Activated CD8-positive, alpha-beta memory T cell treated with anti-CD3 and anti-CD28 coated beads, Interleukin-2, amount 10 ng/mL, durations not matched to agents 7 days and 5 days (primary cell): ENCODE measurements around the gene B4GALT2. TPM values are rescaled to one million over a fixed set of nuclear protein-coding genes. Genes with fewer than 3 reads are reported as not detected.

Source experiments
- ATAC-seq: fragments of 150-1000 bp; cut with Tn5 transposase; one replicate; pipeline ENCODE4 v1.10.0; 2021; ENCODE audit warnings: moderate library complexity
- CTCF ChIA-PET: fragments of 350-600 bp; sonication (Branson Sonifier 250); formaldehyde crosslinking; loops from one replicate; lab custom pipeline; 2021; ENCODE audit warnings: antibody characterized with exemption; lab: Charles Lee
- DNase-seq: peaks from one replicate; pipeline ENCODE4 v3.0.0-alpha.2; 2020
- H3K27ac Mint-ChIP-seq: one replicate; pipeline ENCODE4 v1.8.0; 2021; ENCODE audit warnings: mild to moderate bottlenecking, mixed read lengths
- H3K27me3 Mint-ChIP-seq: one replicate; pipeline ENCODE4 v1.8.0; 2021; ENCODE audit warnings: mixed read lengths
- H3K36me3 Mint-ChIP-seq: one replicate; pipeline ENCODE4 v1.8.0; 2021; ENCODE audit warnings: mild to moderate bottlenecking, mixed read lengths
- H3K4me1 Mint-ChIP-seq: one replicate; pipeline ENCODE4 v1.8.0; 2021; ENCODE audit warnings: mixed read lengths
- H3K4me3 Mint-ChIP-seq: one replicate; pipeline ENCODE4 v1.8.0; 2021; ENCODE audit warnings: mild to moderate bottlenecking, moderate library complexity, mixed read lengths
- H3K9me3 Mint-ChIP-seq: one replicate; pipeline ENCODE4 v1.8.0; 2022; ENCODE audit warnings: low read depth, mixed read lengths
- total RNA-seq, 2 experiments: library from RNA; stranded (reverse); gene quantifications; one replicate each; pipeline ENCODE4 v1.2.3, GENCODE V29; 2021

B4GALT2 gene
- total RNA-seq, 2 experiments from 2014 or later = 20.1 to 25.5 TPM

GRCh38 chr1:43996733-43997115 lies 17.7 kb downstream of the B4GALT2 start:
- CTCF ChIA-PET = no interaction called here
- DNase-seq (no peak), ATAC-seq (no peak)
- H3K27me3 Mint-ChIP-seq = no peaks in the 10 kb centered on the region
- peaks cover 20% of the 10 kb centered on the region for H3K4me1 Mint-ChIP-seq
- no peaks in the 10 kb centered on the region for H3K36me3 Mint-ChIP-seq
- no peak overlapping the region for H3K27ac Mint-ChIP-seq
- no peaks in the 10 kb centered on the region for H3K9me3 Mint-ChIP-seq
- no peak overlapping the region for H3K4me3 Mint-ChIP-seq

GRCh38 chr1:43997295-43997999 lies 18.4 kb downstream of the B4GALT2 start:
- no peak overlapping the region for H3K4me3 Mint-ChIP-seq
- no peak for ATAC-seq
- H3K36me3 Mint-ChIP-seq = no peaks in the 10 kb centered on the region
- CTCF ChIA-PET = no interaction called here
- H3K9me3 Mint-ChIP-seq = no peaks in the 10 kb centered on the region
- no peaks in the 10 kb centered on the region for H3K27me3 Mint-ChIP-seq
- DNase-seq = no peak
- peaks cover 14% of the 10 kb centered on the region for H3K4me1 Mint-ChIP-seq
- no peak overlapping the region for H3K27ac Mint-ChIP-seq

- Mint-ChIP-seq H3K27me3 (no peaks in the 10 kb centered on the region), H3K4me1 (peaks cover 10% of the 10 kb centered on the region), H3K9me3 (no peaks in the 10 kb centered on the region), H3K27ac (no peak overlapping the region), H3K4me3 (no peak overlapping the region), H3K36me3 (no peaks in the 10 kb centered on the region)
- DNase-seq = no peak
- no peak for ATAC-seq
- CTCF ChIA-PET = no interaction called here
Observed at GRCh38 chr1:43998000-43998378, 19.0 kb downstream of the B4GALT2 start.

GRCh38 chr1:43999455-43999854 lies 20.4 kb downstream of the B4GALT2 start:
- CTCF ChIA-PET = interaction anchor here (2.9 to 8.9 kb wide), 2 partner anchors 36 to 48 kb away, joined by 9 to 115 read pairs; no protein-coding TSS in a partner anchor
- H3K27ac Mint-ChIP-seq = no peak overlapping the region
- no peaks in the 10 kb centered on the region for H3K9me3 Mint-ChIP-seq
- H3K27me3 Mint-ChIP-seq = no peaks in the 10 kb centered on the region
- no peaks in the 10 kb centered on the region for H3K36me3 Mint-ChIP-seq
- H3K4me3 Mint-ChIP-seq = no peak overlapping the region
- peaks cover 10% of the 10 kb centered on the region for H3K4me1 Mint-ChIP-seq
- no peak for DNase-seq
- no peak for ATAC-seq

GRCh38 chr1:44000122-44000665 lies 21.2 kb downstream of the B4GALT2 start:
- H3K27ac Mint-ChIP-seq = no peak overlapping the region
- H3K4me1 Mint-ChIP-seq = peaks cover 7% of the 10 kb centered on the region
- no peak for DNase-seq
- ATAC-seq = no peak
- H3K36me3 Mint-ChIP-seq = no peaks in the 10 kb centered on the region
- no peak overlapping the region for H3K4me3 Mint-ChIP-seq
- no peaks in the 10 kb centered on the region for H3K27me3 Mint-ChIP-seq
- CTCF ChIA-PET = interaction anchor here (2.9 to 8.9 kb wide), 2 partner anchors 36 to 47 kb away, joined by 9 to 115 read pairs; no protein-coding TSS in a partner anchor
- no peaks in the 10 kb centered on the region for H3K9me3 Mint-ChIP-seq

GRCh38 chr1:44002165-44002564 lies 23.2 kb downstream of the B4GALT2 start:
- Mint-ChIP-seq H3K9me3 (no peaks in the 10 kb centered on the region), H3K27ac (no peak overlapping the region), H3K36me3 (no peaks in the 10 kb centered on the region), H3K27me3 (no peaks in the 10 kb centered on the region), H3K4me3 (no peak overlapping the region), H3K4me1 (peaks cover 7% of the 10 kb centered on the region)
- DNase-seq (no peak), ATAC-seq (no peak)
- CTCF ChIA-PET = interaction anchor here (1.0 to 8.9 kb wide), 4 partner anchors 27 to 67 kb away, joined by 3 to 115 read pairs (median 7); partner anchors contain the start of gene ATP6V0B

GRCh38 chr1:44002606-44003157 lies 23.7 kb downstream of the B4GALT2 start:
- Mint-ChIP-seq H3K36me3 (no peaks in the 10 kb centered on the region), H3K27ac (no peak overlapping the region), H3K4me3 (no peak overlapping the region), H3K9me3 (no peaks in the 10 kb centered on the region), H3K4me1 (peaks cover 7% of the 10 kb centered on the region), H3K27me3 (no peaks in the 10 kb centered on the region)
- CTCF ChIA-PET = interaction anchor here (1.0 to 8.9 kb wide), 4 partner anchors 28 to 68 kb away, joined by 3 to 115 read pairs (median 7); partner anchors contain the start of gene ATP6V0B
- ATAC-seq (no peak), DNase-seq (no peak)

GRCh38 chr1:44008259-44008658 lies 29.2 kb downstream of the B4GALT2 start:
- H3K9me3 Mint-ChIP-seq = no peaks in the 10 kb centered on the region
- H3K4me1 Mint-ChIP-seq = peaks cover 4% of the 10 kb centered on the region
- DNase-seq (no peak), ATAC-seq (no peak)
- H3K27ac Mint-ChIP-seq = no peak overlapping the region
- H3K4me3 Mint-ChIP-seq = no peak overlapping the region
- CTCF ChIA-PET = interaction anchor here (4.1 to 8.9 kb wide), 2 partner anchors 27 to 40 kb away, joined by 60 to 115 read pairs; no protein-coding TSS in a partner anchor
- no peaks in the 10 kb centered on the region for H3K27me3 Mint-ChIP-seq
- no peaks in the 10 kb centered on the region for H3K36me3 Mint-ChIP-seq

- DNase-seq (no peak), ATAC-seq (no peak)
- Mint-ChIP-seq H3K9me3 (no peaks in the 10 kb centered on the region), H3K4me1 (peaks cover 4% of the 10 kb centered on the region), H3K27me3 (no peaks in the 10 kb centered on the region), H3K36me3 (no peaks in the 10 kb centered on the region), H3K27ac (no peak overlapping the region), H3K4me3 (no peak overlapping the region)
- CTCF ChIA-PET = interaction anchor here (5.6 kb wide), 1 partner anchor 25 kb away, joined by 26 read pairs; no protein-coding TSS in a partner anchor
Observed at GRCh38 chr1:44010935-44011471, 32.0 kb downstream of the B4GALT2 start.

- Mint-ChIP-seq H3K36me3 (no peaks in the 10 kb centered on the region), H3K9me3 (no peaks in the 10 kb centered on the region), H3K27ac (no peak overlapping the region), H3K27me3 (no peaks in the 10 kb centered on the region), H3K4me3 (no peak overlapping the region), H3K4me1 (peaks cover 4% of the 10 kb centered on the region)
- ATAC-seq = no peak
- no peak for DNase-seq
- CTCF ChIA-PET = interaction anchor here (5.6 kb wide), 1 partner anchor 23 kb away, joined by 26 read pairs; no protein-coding TSS in a partner anchor
Observed at GRCh38 chr1:44012404-44012803, 33.4 kb downstream of the B4GALT2 start.

- H3K4me3 Mint-ChIP-seq = no peak overlapping the region
- CTCF ChIA-PET = interaction anchor here (1.8 to 5.6 kb wide), 2 partner anchors 8 to 23 kb away, joined by 10 to 26 read pairs; no protein-coding TSS in a partner anchor
- H3K27me3 Mint-ChIP-seq = no peaks in the 10 kb centered on the region
- peaks cover 4% of the 10 kb centered on the region for H3K4me1 Mint-ChIP-seq
- H3K9me3 Mint-ChIP-seq = no peaks in the 10 kb centered on the region
- H3K27ac Mint-ChIP-seq = no peak overlapping the region
- ATAC-seq (no peak), DNase-seq (no peak)
- no peaks in the 10 kb centered on the region for H3K36me3 Mint-ChIP-seq
Observed at GRCh38 chr1:44012941-44013609, 34.1 kb downstream of the B4GALT2 start.

- peaks cover 4% of the 10 kb centered on the region for H3K4me1 Mint-ChIP-seq
- CTCF ChIA-PET = interaction anchor here (1.8 to 5.6 kb wide), 2 partner anchors 9 to 22 kb away, joined by 10 to 26 read pairs; no protein-coding TSS in a partner anchor
- DNase-seq (no peak), ATAC-seq (no peak)
- no peak overlapping the region for H3K27ac Mint-ChIP-seq
- no peaks in the 10 kb centered on the region for H3K27me3 Mint-ChIP-seq
- no peaks in the 10 kb centered on the region for H3K36me3 Mint-ChIP-seq
- no peak overlapping the region for H3K4me3 Mint-ChIP-seq
- no peaks in the 10 kb centered on the region for H3K9me3 Mint-ChIP-seq
Observed at GRCh38 chr1:44013949-44014348, 34.9 kb downstream of the B4GALT2 start.
